Measurements from ENCODE around the gene KCNMB4.

DNA sequence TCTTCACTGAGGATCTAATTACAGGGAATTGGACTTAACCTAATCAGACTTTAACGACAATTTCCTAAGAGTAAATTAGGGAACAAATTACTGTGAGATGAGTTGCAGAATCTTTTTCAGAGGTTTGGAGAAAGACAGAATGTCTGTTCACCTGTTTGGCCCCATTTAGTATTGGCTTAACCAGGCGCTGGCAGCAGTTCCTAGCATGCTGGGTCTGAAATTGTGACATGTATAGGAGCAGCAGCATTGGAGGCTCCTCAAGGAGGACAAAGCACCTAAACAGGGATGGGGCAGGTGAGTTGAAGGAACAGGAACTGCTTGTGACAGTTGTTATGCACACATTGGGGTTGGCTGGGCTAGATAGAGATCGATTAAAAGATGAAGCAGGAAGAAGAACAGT lies 51.0 kb downstream of the KCNMB4 start:
- no peak for TF ChIP-seq POLR2A (IDR thresholded peaks at IDR 0.05)
- TF ChIP-seq, protein P1, sequence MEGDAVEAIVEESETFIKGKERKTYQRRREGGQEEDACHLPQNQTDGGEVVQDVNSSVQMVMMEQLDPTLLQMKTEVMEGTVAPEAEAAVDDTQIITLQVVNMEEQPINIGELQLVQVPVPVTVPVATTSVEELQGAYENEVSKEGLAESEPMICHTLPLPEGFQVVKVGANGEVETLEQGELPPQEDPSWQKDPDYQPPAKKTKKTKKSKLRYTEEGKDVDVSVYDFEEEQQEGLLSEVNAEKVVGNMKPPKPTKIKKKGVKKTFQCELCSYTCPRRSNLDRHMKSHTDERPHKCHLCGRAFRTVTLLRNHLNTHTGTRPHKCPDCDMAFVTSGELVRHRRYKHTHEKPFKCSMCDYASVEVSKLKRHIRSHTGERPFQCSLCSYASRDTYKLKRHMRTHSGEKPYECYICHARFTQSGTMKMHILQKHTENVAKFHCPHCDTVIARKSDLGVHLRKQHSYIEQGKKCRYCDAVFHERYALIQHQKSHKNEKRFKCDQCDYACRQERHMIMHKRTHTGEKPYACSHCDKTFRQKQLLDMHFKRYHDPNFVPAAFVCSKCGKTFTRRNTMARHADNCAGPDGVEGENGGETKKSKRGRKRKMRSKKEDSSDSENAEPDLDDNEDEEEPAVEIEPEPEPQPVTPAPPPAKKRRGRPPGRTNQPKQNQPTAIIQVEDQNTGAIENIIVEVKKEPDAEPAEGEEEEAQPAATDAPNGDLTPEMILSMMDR (IDR thresholded peaks at IDR 0.05) = no peak
- TF ChIP-seq EP300 (IDR thresholded peaks at IDR 0.05) = no peak
